HepG2 (cell line): ENCODE measurements around the gene OGFR. TPM values are rescaled to one million over a fixed set of nuclear protein-coding genes. Genes with fewer than 3 reads are reported as not detected.

Experiments used
- ATAC-seq: fragments of 200-7000 bp; cut with Tn5 transposase; 3 replicates; pipeline ENCODE4 v1.9.1; 2020; ENCODE audit warnings: mild to moderate bottlenecking, moderate library complexity
- BruUV-seq: library from RNA; stranded (reverse); fragments of 400-500 nt; replicated peaks from 2 replicates; lab custom pipeline; 2021; lab: Mats Ljungman, UMichigan
- CTCF ChIA-PET: fragments of 300-600 bp; formaldehyde crosslinking; extraction: SDS; loops from one replicate; lab custom pipeline; 2021; ENCODE audit warnings: low total read pairs, inconsistent platforms, low intra/inter-chr PET ratio; lab: Yijun Ruan, JAX
- POLR2A ChIA-PET: fragments of 350-600 bp; sonication (Branson Sonifier 250); formaldehyde crosslinking; loops from one replicate; lab custom pipeline; 2020; ENCODE audit warnings: antibody characterized with exemption, inconsistent platforms; lab: Yijun Ruan, JAX
- DNase-seq: peaks from one replicate; pipeline ENCODE4 v3.0.0-alpha.2; 2015; ENCODE audit warnings: low spot score
- FAIRE-seq: peaks from 3 replicates; lab custom pipeline; 2011; peaks lifted over from hg19 to GRCh38; lab: Jason Lieb, UNC
- H2AFZ ChIP-seq: one replicate; pipeline ENCODE4 v1.6.1; 2011; ENCODE audit warnings: low read length, inconsistent platforms
- H3K27ac ChIP-seq: fragments of 300-600 bp; 3 replicates; pipeline ENCODE4 v1.8.0; 2011; ENCODE audit warnings: mixed run types, mild to moderate bottlenecking, mixed read lengths, low read length, inconsistent platforms; ENCODE audit not compliant: insufficient read depth; ENCODE audit errors: extremely low read length
- H3K27me3 ChIP-seq, 2 experiments: fragments of 200-600 bp in 1 of 2; 2 replicates in 1 of 2; 3 replicates in 1 of 2; pipeline versions ENCODE4 v1.6.0 to v1.8.0; 2011; ENCODE audit warnings: low read length in 2 of 2, mild to moderate bottlenecking in 2 of 2, moderate library complexity in 2 of 2, inconsistent platforms in 1 of 2; ENCODE audit not compliant: insufficient read depth in 2 of 2, control insufficient read depth in 1 of 2
- H3K36me3 ChIP-seq, 2 experiments: fragments of 200-600 bp in 1 of 2; replicated peaks in 1 of 2; 2 replicates in 1 of 2; 3 replicates in 1 of 2; pipeline versions ENCODE4 v1.5.1 to v1.8.0; 2011; ENCODE audit warnings: low read length in 2 of 2, inconsistent platforms in 1 of 2; ENCODE audit not compliant: insufficient read depth in 2 of 2, control insufficient read depth in 1 of 2
- H3K4me1 ChIP-seq: 2 replicates; pipeline ENCODE4 v1.5.1; 2012; ENCODE audit warnings: low read length, inconsistent platforms; ENCODE audit not compliant: insufficient read depth
- H3K4me2 ChIP-seq: 2 replicates; pipeline ENCODE4 v1.6.0; 2011; ENCODE audit warnings: low read depth, low read length, inconsistent platforms
- H3K4me3 ChIP-seq, 3 experiments: fragments of 200-600 bp in 1 of 3; sonication (generic), shearing (Covaris generic) in 1 of 3; replicated peaks in 1 of 3; 2 replicates each; pipeline ENCODE4 v1.5.1; 2011 to 2016; ENCODE audit warnings: low read length in 3 of 3, inconsistent platforms in 2 of 3, low read depth in 2 of 3, mild to moderate bottlenecking in 2 of 3, control low read depth in 1 of 3, mixed read lengths in 1 of 3; ENCODE audit not compliant: insufficient read depth in 1 of 3
- H3K79me2 ChIP-seq: one replicate; pipeline ENCODE4 v1.6.1; 2011; ENCODE audit warnings: low read length, inconsistent platforms; ENCODE audit not compliant: insufficient read depth
- H3K9ac ChIP-seq: 2 replicates; pipeline ENCODE4 v1.6.0; 2011; ENCODE audit warnings: mild to moderate bottlenecking, low read depth, low read length, inconsistent platforms; ENCODE audit not compliant: insufficient read depth
- H3K9me3 ChIP-seq: 2 replicates; pipeline ENCODE4 v1.5.1; 2012; ENCODE audit warnings: mild to moderate bottlenecking, low read length
- H4K20me1 ChIP-seq: 2 replicates; pipeline ENCODE4 v1.6.0; 2011; ENCODE audit warnings: inconsistent platforms, mild to moderate bottlenecking, low read length, moderate library complexity; ENCODE audit not compliant: insufficient read depth
- CC2D1A ChIP-seq: sonication (generic); formaldehyde crosslinking; IDR thresholded peaks from 2 replicates; pipeline ENCODE4 v1.8.1; 2023; ENCODE audit warnings: mild to moderate bottlenecking, missing genetic modification reagents
- GFI1 ChIP-seq: sonication (generic); formaldehyde crosslinking; IDR thresholded peaks from 2 replicates; pipeline ENCODE4 v1.5.0; 2020; ENCODE audit warnings: missing genetic modification reagents, mild to moderate bottlenecking, borderline replicate concordance
- IRF9 ChIP-seq: sonication (generic); formaldehyde crosslinking; IDR thresholded peaks from 2 replicates; pipeline ENCODE4 v1.8.0; 2022; ENCODE audit warnings: missing genetic modification reagents, mild to moderate bottlenecking, borderline replicate concordance
- ISL2 ChIP-seq: sonication (generic); formaldehyde crosslinking; IDR thresholded peaks from 2 replicates; pipeline ENCODE4 v1.5.0; 2020; ENCODE audit warnings: missing genetic modification reagents
- KDM2A ChIP-seq: sonication (generic); formaldehyde crosslinking; IDR thresholded peaks from 2 replicates; pipeline ENCODE4 v1.4.0; 2020; ENCODE audit warnings: low read depth, missing genetic modification reagents, borderline replicate concordance
- MXD1 ChIP-seq: sonication (generic); formaldehyde crosslinking; IDR thresholded peaks from 2 replicates; pipeline ENCODE4 v1.4.0; 2020; ENCODE audit warnings: mild to moderate bottlenecking, missing genetic modification reagents
- NFATC3 ChIP-seq: sonication (generic); formaldehyde crosslinking; IDR thresholded peaks from 2 replicates; pipeline ENCODE4 v1.5.1; 2020; ENCODE audit warnings: mild to moderate bottlenecking, missing genetic modification reagents
- UBTF ChIP-seq: sonication (generic); formaldehyde crosslinking; IDR thresholded peaks from 2 replicates; pipeline ENCODE4 v1.4.0; 2020; ENCODE audit warnings: mild to moderate bottlenecking, missing genetic modification reagents
- ZBTB10 ChIP-seq: sonication (generic); formaldehyde crosslinking; IDR thresholded peaks from 2 replicates; pipeline ENCODE4 v1.4.0; 2020; ENCODE audit warnings: missing genetic modification reagents, borderline replicate concordance
- ZNF17 ChIP-seq: sonication (generic); formaldehyde crosslinking; IDR thresholded peaks from 2 replicates; pipeline ENCODE4 v1.5.0; 2020; ENCODE audit warnings: mild to moderate bottlenecking, missing genetic modification reagents
- ZNF33B ChIP-seq: sonication (generic); formaldehyde crosslinking; IDR thresholded peaks from 2 replicates; pipeline ENCODE4 v1.5.1; 2020; ENCODE audit warnings: mild to moderate bottlenecking, missing genetic modification reagents
- ZNF598 ChIP-seq: sonication (generic); formaldehyde crosslinking; IDR thresholded peaks from 2 replicates; pipeline ENCODE4 v1.5.1; 2020; ENCODE audit warnings: mild to moderate bottlenecking, missing genetic modification reagents, borderline replicate concordance
- WGBS: methylation state at CpG from one replicate; pipeline ENCODE4 v1.1.6; 2017; ENCODE audit warnings: low lambda C conversion rate; 5-methylcytosine and 5-hydroxymethylcytosine counted together
- in situ Hi-C: cut with HindIII; loops from 2 replicates; pipeline ENCODE4 v1.10.0; 2017; ENCODE audit warnings: low pct_unique_long_range_greater_than_20kb; ENCODE audit not compliant: extremely low pct_ligation_motif_present
- intact Hi-C: fragments of 100-400 bp; cut with micrococcal nuclease; formaldehyde crosslinking; loops from one replicate; pipeline ENCODE4 v1.10.0; 2022; ENCODE audit not compliant: unreplicated experiment
- polyA plus RNA-seq, 8 experiments: library from polyadenylated mRNA; depleted of rRNA in 3 of 8; stranded (reverse) in 7 of 8; unstranded in 1 of 8; fragments of >200 nt; fragmentation: Illumina TruSeq in 4 of 8; extraction: Trizol in 4 of 8; gene quantifications; 2 replicates each; pipeline versions ENCODE4 v1.2.1 to v1.2.3, GENCODE V29; 2011 to 2016; ENCODE audit warnings: low read depth in 4 of 8, missing spikeins in 1 of 8, mixed read lengths in 1 of 8; ENCODE audit not compliant: insufficient read depth in 1 of 8
- total RNA-seq, 5 experiments: library from RNA; depleted of rRNA; stranded (reverse); fragments of >200 nt; fragmentation: Illumina TruSeq; extraction: Trizol; gene quantifications; 2 replicates each; pipeline ENCODE4 v1.2.3, GENCODE V29; 2016; ENCODE audit warnings: low read depth in 1 of 5

The OGFR gene
- total and polyA plus RNA-seq, 2 of the 13 experiments (the other 11 are each of a cell fraction or from before 2014, with no cell fraction given): 47.7 to 81.8 TPM

GRCh38 chr20:62780696-62781095, 23.9 kb upstream of the OGFR start (continued):
- TF ChIP-seq ZBTB10 (CRISPR knock-in tag): no peak
- TF ChIP-seq NFATC3: no peak

GRCh38 chr20:62782149-62782892, 22.3 kb upstream of the OGFR start:
- intact Hi-C loops (no loop called here), in situ Hi-C loops (loop anchor here (25.0 kb wide), 1 partner anchor 270 kb away; no protein-coding TSS in a partner anchor)
- Histone ChIP-seq H2AFZ (no peak overlapping the region), H3K9ac (no peak overlapping the region), H3K9me3 (no peaks in the 10 kb centered on the region), H3K79me2 (no peaks in the 10 kb centered on the region), H3K27me3 (peaks cover 20 to 70% of the 10 kb centered on the region in 2 experiments), H3K4me1 (peaks cover 28% of the 10 kb centered on the region), H4K20me1 (no peaks in the 10 kb centered on the region), H3K36me3 (no peaks in the 10 kb centered on the region), H3K4me3 (no peak overlapping the region), H3K4me2 (no peak overlapping the region), H3K27ac (no peak overlapping the region)
- WGBS: 39% methylated on average over 18 of the region's 18 CpGs
- POLR2A ChIA-PET: interaction anchor here (1.9 kb wide), 1 partner anchor 12 kb away, joined by 9 read pairs; no protein-coding TSS in a partner anchor
- no TSS peak for BruUV-seq
- CTCF ChIA-PET: interaction anchor here (0.7 to 1.7 kb wide), 2 partner anchors 9 to 114 kb away, joined by 3 to 8 read pairs; no protein-coding TSS in a partner anchor
- FAIRE-seq (peak; percentile 65), ATAC-seq (peak; percentile 53), DNase-seq (peak; percentile 53)
- TF ChIP-seq MXD1 (CRISPR knock-in tag): 0 out of 2 replicates have a peak, but pooled peaks have one; percentile 16
- TF ChIP-seq ZNF33B (CRISPR knock-in tag): no peak
- TF ChIP-seq GFI1 (CRISPR knock-in tag): no peak
- no peak for TF ChIP-seq CC2D1A (CRISPR knock-in tag)
- TF ChIP-seq ZNF598: 0 out of 2 replicates have a peak, but pooled peaks have one; percentile 29
- no peak for TF ChIP-seq ZNF17 (CRISPR knock-in tag)
- no peak; the same call in 1 of the 2 replicates for TF ChIP-seq UBTF (CRISPR knock-in tag)
- TF ChIP-seq ISL2 (CRISPR knock-in tag): no peak
- no peak for TF ChIP-seq IRF9
- peak; percentile 51 for TF ChIP-seq KDM2A (CRISPR knock-in tag)
